Hepatocyte (in vitro differentiated cells): ENCODE results near the gene HIVEP1.

Experiments used
- EZH2 ChIP-seq: fragments of 200-600 bp; sonication (generic); IDR thresholded peaks from 2 replicates; pipeline ENCODE4 v1.6.1; 2016; ENCODE audit warnings: antibody characterized with exemption, mild to moderate bottlenecking, borderline replicate concordance
- TF ChIP-seq, protein P1 (sequence below): fragments of 200-600 bp; sonication (generic); IDR thresholded peaks from 2 replicates; pipeline ENCODE4 v1.5.1; 2016; ENCODE audit warnings: antibody characterized with exemption, mild to moderate bottlenecking; ENCODE audit not compliant: poor library complexity

DNA sequence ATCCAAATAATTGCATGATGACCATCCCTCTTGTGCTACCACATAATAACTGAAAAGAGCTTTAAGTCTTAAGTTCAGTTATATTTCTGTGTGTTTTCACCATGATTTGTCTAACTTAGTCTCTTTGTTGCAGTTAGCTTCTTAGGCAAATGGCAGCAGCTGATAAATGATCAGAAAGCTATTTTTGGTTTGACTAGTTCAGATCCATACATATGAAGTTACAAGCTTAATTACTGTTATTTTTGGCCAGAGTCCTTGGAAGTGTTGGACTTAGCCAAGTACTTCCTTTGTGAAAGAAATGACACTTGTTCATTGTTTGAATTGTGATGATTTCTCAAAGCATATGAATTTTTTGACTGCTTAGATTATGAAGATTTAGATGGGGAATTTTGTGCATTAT is 54.2 kb downstream of the HIVEP1 start:
- TF ChIP-seq, protein P1, sequence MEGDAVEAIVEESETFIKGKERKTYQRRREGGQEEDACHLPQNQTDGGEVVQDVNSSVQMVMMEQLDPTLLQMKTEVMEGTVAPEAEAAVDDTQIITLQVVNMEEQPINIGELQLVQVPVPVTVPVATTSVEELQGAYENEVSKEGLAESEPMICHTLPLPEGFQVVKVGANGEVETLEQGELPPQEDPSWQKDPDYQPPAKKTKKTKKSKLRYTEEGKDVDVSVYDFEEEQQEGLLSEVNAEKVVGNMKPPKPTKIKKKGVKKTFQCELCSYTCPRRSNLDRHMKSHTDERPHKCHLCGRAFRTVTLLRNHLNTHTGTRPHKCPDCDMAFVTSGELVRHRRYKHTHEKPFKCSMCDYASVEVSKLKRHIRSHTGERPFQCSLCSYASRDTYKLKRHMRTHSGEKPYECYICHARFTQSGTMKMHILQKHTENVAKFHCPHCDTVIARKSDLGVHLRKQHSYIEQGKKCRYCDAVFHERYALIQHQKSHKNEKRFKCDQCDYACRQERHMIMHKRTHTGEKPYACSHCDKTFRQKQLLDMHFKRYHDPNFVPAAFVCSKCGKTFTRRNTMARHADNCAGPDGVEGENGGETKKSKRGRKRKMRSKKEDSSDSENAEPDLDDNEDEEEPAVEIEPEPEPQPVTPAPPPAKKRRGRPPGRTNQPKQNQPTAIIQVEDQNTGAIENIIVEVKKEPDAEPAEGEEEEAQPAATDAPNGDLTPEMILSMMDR, result no peak
- TF ChIP-seq EZH2, result no peak
